Esophagus squamous epithelium (tissue), 4 donors: ENCODE data around the gene MYO1B.

Experiments
- POLR2A ChIP-seq, 4 donors: fragments of 450-650 bp; IDR thresholded peaks; one replicate each; pipeline ENCODE4 v1.6.1; 2017; ENCODE audit warnings: antibody characterized with exemption in 4 of 4, mild to moderate bottlenecking in 4 of 4, moderate library complexity in 3 of 4
- TF ChIP-seq, protein P1 (sequence below), 6 experiments: fragments of 450-650 bp in 4 of 6; fragments of 200-600 bp in 2 of 6; sonication (generic) in 2 of 6; IDR thresholded peaks; one replicate each; pipeline ENCODE4 v1.5.1; 2016 to 2019; ENCODE audit warnings: antibody characterized with exemption in 6 of 6, mild to moderate bottlenecking in 4 of 6, moderate library complexity in 4 of 6

DNA sequence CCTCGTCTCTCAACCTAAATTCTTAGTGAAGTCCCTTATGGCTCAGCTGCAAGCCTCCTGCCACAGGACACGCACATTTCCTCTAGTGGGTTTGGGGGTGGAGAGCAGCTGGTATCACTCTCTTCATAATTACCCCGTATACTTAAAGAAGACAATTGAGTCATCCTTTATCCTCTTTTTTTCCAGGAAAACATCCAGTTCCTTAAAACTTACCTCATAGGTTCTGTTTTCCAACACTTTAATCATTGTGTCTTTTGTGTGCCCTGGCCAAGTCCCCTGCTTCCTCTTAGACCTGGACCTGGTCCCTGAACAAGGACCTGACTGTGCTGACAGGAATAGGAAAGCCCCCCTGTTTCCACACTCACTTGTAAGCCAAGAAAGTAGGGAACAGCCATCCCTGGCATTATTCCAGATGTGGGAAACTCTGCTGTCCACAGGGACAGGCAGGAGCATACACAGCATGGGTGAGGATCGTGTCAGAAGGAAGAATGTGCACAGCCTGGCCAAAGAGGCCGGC is 42.3 kb upstream of the MYO1B start:
- TF ChIP-seq, protein P1, sequence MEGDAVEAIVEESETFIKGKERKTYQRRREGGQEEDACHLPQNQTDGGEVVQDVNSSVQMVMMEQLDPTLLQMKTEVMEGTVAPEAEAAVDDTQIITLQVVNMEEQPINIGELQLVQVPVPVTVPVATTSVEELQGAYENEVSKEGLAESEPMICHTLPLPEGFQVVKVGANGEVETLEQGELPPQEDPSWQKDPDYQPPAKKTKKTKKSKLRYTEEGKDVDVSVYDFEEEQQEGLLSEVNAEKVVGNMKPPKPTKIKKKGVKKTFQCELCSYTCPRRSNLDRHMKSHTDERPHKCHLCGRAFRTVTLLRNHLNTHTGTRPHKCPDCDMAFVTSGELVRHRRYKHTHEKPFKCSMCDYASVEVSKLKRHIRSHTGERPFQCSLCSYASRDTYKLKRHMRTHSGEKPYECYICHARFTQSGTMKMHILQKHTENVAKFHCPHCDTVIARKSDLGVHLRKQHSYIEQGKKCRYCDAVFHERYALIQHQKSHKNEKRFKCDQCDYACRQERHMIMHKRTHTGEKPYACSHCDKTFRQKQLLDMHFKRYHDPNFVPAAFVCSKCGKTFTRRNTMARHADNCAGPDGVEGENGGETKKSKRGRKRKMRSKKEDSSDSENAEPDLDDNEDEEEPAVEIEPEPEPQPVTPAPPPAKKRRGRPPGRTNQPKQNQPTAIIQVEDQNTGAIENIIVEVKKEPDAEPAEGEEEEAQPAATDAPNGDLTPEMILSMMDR (IDR thresholded peaks at IDR 0.05): no peak
- no peak for TF ChIP-seq POLR2A (IDR thresholded peaks at IDR 0.05)
